ENCODE results near the gene LCOR. TPM values are rescaled to one million over a fixed set of nuclear protein-coding genes. Genes with fewer than 3 reads are reported as not detected.

LCOR gene
- total and polyA plus RNA-seq, 9 of the 15 experiments (the other 6 are each of a cell fraction or from before 2014, with no cell fraction given): 3.6 to 25.2 (median 14.4) TPM

DNA sequence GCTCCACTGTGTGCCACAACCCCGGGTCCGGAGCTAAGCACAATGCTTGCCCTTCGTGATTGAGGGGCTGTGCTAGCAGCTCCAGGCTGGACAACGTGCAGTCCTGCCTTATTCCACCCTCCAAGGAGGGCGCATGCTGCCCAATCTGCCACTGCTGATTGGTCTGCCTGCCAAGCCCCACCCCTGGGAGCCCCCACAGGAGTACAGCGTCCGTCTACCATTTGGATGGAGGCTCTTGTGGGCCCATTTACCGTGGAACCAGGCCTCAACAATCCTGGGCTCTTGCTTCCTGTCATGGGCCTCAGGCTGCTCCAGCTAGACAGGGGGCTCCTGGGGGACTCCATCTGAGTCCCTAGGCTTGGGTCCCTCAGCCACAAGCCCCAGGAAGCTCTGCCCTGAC lies 180.4 kb downstream of the LCOR start (continued):
- TF ChIP-seq AFF4 (CRISPR knock-in tag; IDR thresholded peaks at IDR 0.05) (no peak), TAL1 (IDR thresholded peaks at IDR 0.05) (no peak), CBX1 (IDR thresholded peaks at IDR 0.05; ENCODE audit: low read depth) (no peak), ZBTB43 (CRISPR knock-in tag; IDR thresholded peaks at IDR 0.05) (no peak), LARP7 (IDR thresholded peaks at IDR 0.05) (no peak), STAG1 (CRISPR knock-in tag; IDR thresholded peaks at IDR 0.05; ENCODE audit: borderline replicate concordance) (no peak)

DNA sequence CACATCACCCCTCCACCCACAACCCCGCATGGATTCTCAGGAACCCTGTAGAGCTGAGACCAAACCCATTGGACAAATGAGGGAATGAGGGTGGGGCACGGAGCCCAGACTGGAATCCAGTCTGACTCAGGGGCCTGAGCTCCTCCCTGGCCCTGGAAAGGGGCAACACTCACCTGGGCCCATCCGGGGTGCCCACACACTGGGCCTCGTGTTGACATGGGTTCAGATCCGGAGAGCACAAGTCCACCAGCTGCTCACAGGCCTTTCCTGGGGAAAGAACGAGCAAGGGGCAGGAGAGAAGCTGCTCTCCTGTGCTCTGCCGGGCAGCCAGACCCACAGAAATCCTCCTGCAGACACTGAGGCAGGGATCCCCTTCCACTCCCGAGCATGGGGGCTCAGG lies 181.5 kb downstream of the LCOR start:
- no peak for ATAC-seq
- Histone ChIP-seq H4K20me1 (replicated peaks; ENCODE audit: control insufficient read depth, insufficient read depth, low read length) (no peaks in the 10 kb centered on the region), H3K9ac (ENCODE audit: insufficient read depth in 1 of 2, low read depth in 2 of 2, low read length in 2 of 2) (no peak overlapping the region), H3K79me2 (ENCODE audit: control insufficient read depth, insufficient read depth, low read length) (no peaks in the 10 kb centered on the region), H3K27me3 (ENCODE audit: control insufficient read depth in 2 of 2, insufficient read depth in 2 of 2, low read length in 2 of 2) (peaks cover 4 to 25% of the 10 kb centered on the region in 2 experiments; a peak in 4 of 5 replicates), H3K4me1 (replicated peaks in 1 of 2; ENCODE audit: control insufficient read depth in 2 of 2, insufficient read depth in 2 of 2, low read length in 2 of 2) (peaks cover 0 to 4% of the 10 kb centered on the region in 2 experiments; a peak in 1 of 5 replicates), H2AFZ (ENCODE audit: low read depth, low read length) (no peak overlapping the region), H3K9me1 (ENCODE audit: control insufficient read depth, insufficient read depth, low read length) (no peaks in the 10 kb centered on the region), H3K9me3 (replicated peaks; ENCODE audit: control insufficient read depth, insufficient read depth, low read depth, low read length) (no peaks in the 10 kb centered on the region), H3K27ac (ENCODE audit: extremely low read depth, low read depth, low read length) (no peak overlapping the region), H3K36me3 (ENCODE audit: control insufficient read depth, insufficient read depth, low read length) (no peaks in the 10 kb centered on the region), H3K4me2 (ENCODE audit: insufficient read depth, low read length) (no peak overlapping the region), H3K4me3 (no peak overlapping the region)
- intact Hi-C loops (cut with micrococcal nuclease): no loop called here
- no peak for FAIRE-seq
- ChIA-PET CTCF (ENCODE audit: low intra/inter-chr PET ratio) (no interaction called here), POLR2A (interaction anchor here (0.6 kb wide), 1 partner anchor 147 kb away, joined by 3 read pairs; no protein-coding TSS in a partner anchor)
- no peak for DNase-seq (ENCODE audit: extremely low read depth in 1 of 4, low spot score in 3 of 4)
- whole genome bisulfite sequencing (ENCODE audit: insufficient coverage, low coverage, missing lambda C conversion rate): 6% methylated on average over 5 of the region's 8 CpGs
- in situ Hi-C loops (cut with MboI): no loop called here
- BruUV-seq (replicated peaks): no TSS peak
- no peak for TF ChIP-seq CBX1 (IDR thresholded peaks at IDR 0.05; ENCODE audit: low read depth)
- no peak for TF ChIP-seq JUN (IDR thresholded peaks at IDR 0.05; ENCODE audit: borderline replicate concordance, low read depth, low read length)
- no peak for TF ChIP-seq JUN (CRISPR knock-in tag; IDR thresholded peaks at IDR 0.05; ENCODE audit: borderline replicate concordance)
- TF ChIP-seq, protein P1, sequence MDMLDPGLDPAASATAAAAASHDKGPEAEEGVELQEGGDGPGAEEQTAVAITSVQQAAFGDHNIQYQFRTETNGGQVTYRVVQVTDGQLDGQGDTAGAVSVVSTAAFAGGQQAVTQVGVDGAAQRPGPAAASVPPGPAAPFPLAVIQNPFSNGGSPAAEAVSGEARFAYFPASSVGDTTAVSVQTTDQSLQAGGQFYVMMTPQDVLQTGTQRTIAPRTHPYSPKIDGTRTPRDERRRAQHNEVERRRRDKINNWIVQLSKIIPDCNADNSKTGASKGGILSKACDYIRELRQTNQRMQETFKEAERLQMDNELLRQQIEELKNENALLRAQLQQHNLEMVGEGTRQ (CRISPR knock-in tag; IDR thresholded peaks at IDR 0.05): no peak
- TF ChIP-seq MXD1 (CRISPR knock-in tag; IDR thresholded peaks at IDR 0.05; ENCODE audit: borderline replicate concordance, poor library complexity, severe bottlenecking): no peak
- TF ChIP-seq, protein P2, sequence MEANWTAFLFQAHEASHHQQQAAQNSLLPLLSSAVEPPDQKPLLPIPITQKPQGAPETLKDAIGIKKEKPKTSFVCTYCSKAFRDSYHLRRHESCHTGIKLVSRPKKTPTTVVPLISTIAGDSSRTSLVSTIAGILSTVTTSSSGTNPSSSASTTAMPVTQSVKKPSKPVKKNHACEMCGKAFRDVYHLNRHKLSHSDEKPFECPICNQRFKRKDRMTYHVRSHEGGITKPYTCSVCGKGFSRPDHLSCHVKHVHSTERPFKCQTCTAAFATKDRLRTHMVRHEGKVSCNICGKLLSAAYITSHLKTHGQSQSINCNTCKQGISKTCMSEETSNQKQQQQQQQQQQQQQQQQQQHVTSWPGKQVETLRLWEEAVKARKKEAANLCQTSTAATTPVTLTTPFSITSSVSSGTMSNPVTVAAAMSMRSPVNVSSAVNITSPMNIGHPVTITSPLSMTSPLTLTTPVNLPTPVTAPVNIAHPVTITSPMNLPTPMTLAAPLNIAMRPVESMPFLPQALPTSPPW (CRISPR knock-in tag; IDR thresholded peaks at IDR 0.05): no peak
- no peak for TF ChIP-seq NFIC (IDR thresholded peaks at IDR 0.05)
